Right cardiac atrium (tissue), 5 donors: ENCODE results near the gene SPTBN5. TPM values are rescaled to one million over a fixed set of nuclear protein-coding genes. Genes with fewer than 3 reads are reported as not detected.

Source experiments
- ATAC-seq, 2 donors: fragments of 200-7000 bp; cut with Tn5 transposase; one replicate each; pipeline versions ENCODE4 v1.8.0 to v1.9.1; 2020; ENCODE audit warnings: moderate library complexity in 2 of 2, mild to moderate bottlenecking in 1 of 2
- DNase-seq, 3 donors: peaks; one replicate each; pipeline ENCODE4 v3.0.0-alpha.2; 2020
- H3K27ac ChIP-seq: one replicate; pipeline ENCODE4 v1.5.1; 2013; ENCODE audit warnings: mild to moderate bottlenecking, low read length, control low read depth, moderate library complexity
- H3K27me3 ChIP-seq: one replicate; pipeline ENCODE4 v1.6.1; 2013; ENCODE audit not compliant: control insufficient read depth, insufficient read depth
- H3K4me1 ChIP-seq: one replicate; pipeline ENCODE4 v1.6.1; 2013; ENCODE audit warnings: low read length; ENCODE audit not compliant: control insufficient read depth, insufficient read depth
- H3K4me3 ChIP-seq: one replicate; pipeline ENCODE4 v1.5.1; 2013; ENCODE audit warnings: low read length, control low read depth
- H3K9me3 ChIP-seq: one replicate; pipeline ENCODE4 v1.6.1; 2013; ENCODE audit warnings: low read length; ENCODE audit not compliant: control insufficient read depth
- whole genome bisulfite sequencing: extraction: QIAGEN DNeasy Blood & Tissue Kit; methylation state at CpG from one replicate; pipeline ENCODE4 v1.1.7; 2013; 5-methylcytosine and 5-hydroxymethylcytosine counted together
- intact Hi-C, 4 donors: fragments of 100-400 bp; cut with DNase I; formaldehyde crosslinking; loops; one replicate each; pipeline versions ENCODE4 v1.11.0 to v1.14.0; 2022 to 2023
- polyA plus RNA-seq: library from polyadenylated mRNA; stranded (reverse); fragments of 200-250 nt; gene quantifications from one replicate; pipeline ENCODE4 v1.2.3, GENCODE V29; 2013
- total RNA-seq, 4 donors: library from RNA; stranded (reverse); fragmentation: NEBNext Ultra II Directional; extraction: Animal tissue kit (Norgen Biotek cat#: 25700); gene quantifications; one replicate each; pipeline ENCODE4 v1.2.1, GENCODE V29; 2021
- donor health status: healthy with polysubstance abuse.
- donor health status: DM: no; HTN: yes; CAD: no.
- donor health status: DM: no; HTN: no; CAD: no.
- donor health status: DM: no; HTN: yes; CAD: no; lungs with severe emphysema.
- donor health status: DM: yes; HTN: yes; CAD: no.

SPTBN5 gene
- total and polyA plus RNA-seq, 5 donors = 1.7 to 4.3 (median 3.6) TPM

DNA sequence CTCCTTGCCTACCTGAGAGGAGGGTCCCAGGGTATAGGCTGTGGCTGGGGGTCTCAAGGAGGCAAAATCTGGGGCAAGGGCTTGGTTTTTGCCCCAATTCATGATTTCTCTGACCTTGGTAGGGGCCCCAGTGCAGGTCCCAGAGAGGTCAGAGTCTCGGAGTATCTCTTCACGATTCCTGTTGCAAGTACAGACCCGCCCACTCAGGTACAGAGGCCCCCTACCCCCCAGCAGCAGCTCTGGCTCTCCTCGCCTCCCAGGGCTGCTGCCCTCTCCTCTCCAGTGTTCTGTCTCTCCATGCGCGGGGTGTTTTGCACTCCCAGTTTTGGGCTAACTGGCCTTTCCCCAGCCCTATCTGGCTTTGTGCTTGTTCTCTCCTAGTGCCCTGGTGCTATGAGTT, 71.4 kb downstream of the SPTBN5 start:
- H3K4me1 ChIP-seq = no peaks in the 10 kb centered on the region
- ATAC-seq (no peak), DNase-seq (peak in 1 of 3 donors; percentile 18)
- intact Hi-C loops = no loop called here
- H3K4me3 ChIP-seq = no peak overlapping the region
- H3K27ac ChIP-seq = no peak overlapping the region
- no peaks in the 10 kb centered on the region for H3K27me3 ChIP-seq
- WGBS = 91% methylated on average over 6 of the region's 6 CpGs
- no peaks in the 10 kb centered on the region for H3K9me3 ChIP-seq

DNA sequence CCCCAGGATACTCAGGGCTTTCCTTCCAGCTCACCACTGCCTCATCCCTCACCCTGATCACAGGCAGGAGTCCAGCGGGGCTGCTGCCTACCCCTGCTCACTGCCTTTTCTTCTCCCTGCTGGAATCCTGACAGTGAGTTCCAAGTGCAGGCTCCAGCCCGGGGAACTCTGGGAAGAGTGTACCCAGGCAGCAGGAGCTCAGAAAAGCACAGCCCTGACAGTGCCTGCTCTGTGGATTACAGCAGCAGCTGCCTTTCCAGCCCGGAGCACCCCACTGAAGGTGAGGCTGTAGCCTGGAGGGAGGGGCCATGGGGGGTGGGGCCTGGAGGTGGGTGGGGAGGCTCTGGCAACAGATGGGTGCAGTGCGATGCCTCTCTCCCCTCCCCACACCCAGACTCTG, 72.0 kb downstream of the SPTBN5 start:
- DNase-seq = no peak
- Histone ChIP-seq H3K4me1 (no peaks in the 10 kb centered on the region), H3K9me3 (no peaks in the 10 kb centered on the region), H3K27me3 (no peaks in the 10 kb centered on the region), H3K4me3 (no peak overlapping the region), H3K27ac (no peak overlapping the region)
- 82% methylated on average over 4 of the region's 4 CpGs for WGBS
- no peak for ATAC-seq
- intact Hi-C loops = no loop called here

DNA sequence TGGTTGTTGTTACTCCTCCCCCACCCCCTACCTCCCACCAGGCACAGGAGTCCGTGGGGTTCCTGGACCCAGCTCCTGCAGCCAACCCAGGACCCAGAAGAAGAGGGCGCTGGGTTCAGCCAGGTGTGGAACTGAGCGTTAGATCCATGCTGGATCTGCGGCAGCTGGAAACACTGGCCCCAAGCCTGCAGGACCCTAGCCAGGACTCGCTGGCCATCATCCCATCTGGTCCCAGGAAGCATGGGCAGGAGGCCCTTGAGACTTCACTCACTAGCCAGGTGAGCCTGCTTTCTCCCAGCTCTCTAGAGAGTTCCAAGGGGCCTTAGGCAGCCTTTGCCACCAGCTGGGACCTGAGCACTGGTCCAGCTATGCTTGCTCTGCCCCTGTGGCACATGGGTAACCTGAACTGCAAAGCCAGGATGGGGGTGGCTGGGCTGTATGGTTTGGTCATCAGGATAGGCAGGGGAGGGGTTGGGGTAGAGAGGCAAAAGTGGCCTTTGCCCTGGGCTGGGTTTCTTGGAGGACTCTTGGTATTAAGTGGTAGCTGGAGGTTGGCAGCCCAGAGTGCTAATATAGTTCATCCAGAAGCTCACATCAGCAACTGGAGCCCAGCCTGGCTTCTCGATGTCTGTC, 72.9 kb downstream of the SPTBN5 start:
- Histone ChIP-seq H3K27ac (no peak overlapping the region), H3K4me3 (no peak overlapping the region), H3K9me3 (no peaks in the 10 kb centered on the region), H3K27me3 (no peaks in the 10 kb centered on the region), H3K4me1 (no peaks in the 10 kb centered on the region)
- 88% methylated on average over 6 of the region's 6 CpGs for WGBS
- ATAC-seq = no peak
- intact Hi-C loops = no loop called here
- DNase-seq = no peak

DNA sequence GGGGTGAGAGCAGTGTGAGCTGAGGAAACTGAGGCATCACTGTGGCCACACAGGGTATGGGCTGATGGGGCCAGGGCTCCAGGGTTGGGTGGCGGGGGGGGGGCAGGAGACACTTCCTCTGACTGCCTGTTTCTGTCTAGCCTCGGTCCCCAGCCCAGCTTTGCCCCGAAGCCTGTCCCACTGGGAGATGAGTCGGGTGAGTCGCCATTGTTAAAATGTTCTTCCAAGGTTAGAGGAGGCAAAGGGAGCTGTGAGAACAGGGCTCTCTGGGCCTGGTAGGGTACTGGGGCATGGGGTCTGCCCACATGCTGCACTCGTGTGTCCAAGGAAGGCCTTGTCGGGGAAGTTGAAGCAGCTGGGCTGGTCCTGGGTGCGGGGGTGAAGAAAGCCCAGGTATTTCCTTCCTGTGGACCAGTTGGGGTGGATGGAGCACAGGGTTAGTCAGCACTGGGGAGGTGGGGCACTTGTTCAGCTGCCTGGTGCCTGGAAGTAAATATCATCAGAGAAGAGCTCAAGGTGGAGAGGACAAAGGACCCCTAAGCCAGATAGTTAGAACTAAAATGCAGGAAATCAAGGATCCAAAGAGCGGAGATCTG, 74.3 kb downstream of the SPTBN5 start:
- intact Hi-C loops = no loop called here
- H3K4me1 ChIP-seq = no peaks in the 10 kb centered on the region
- 90% methylated on average over 9 of the region's 9 CpGs for WGBS
- no peaks in the 10 kb centered on the region for H3K27me3 ChIP-seq
- no peak overlapping the region for H3K27ac ChIP-seq
- ATAC-seq = no peak
- no peaks in the 10 kb centered on the region for H3K9me3 ChIP-seq
- DNase-seq = no peak
- H3K4me3 ChIP-seq = no peak overlapping the region

DNA sequence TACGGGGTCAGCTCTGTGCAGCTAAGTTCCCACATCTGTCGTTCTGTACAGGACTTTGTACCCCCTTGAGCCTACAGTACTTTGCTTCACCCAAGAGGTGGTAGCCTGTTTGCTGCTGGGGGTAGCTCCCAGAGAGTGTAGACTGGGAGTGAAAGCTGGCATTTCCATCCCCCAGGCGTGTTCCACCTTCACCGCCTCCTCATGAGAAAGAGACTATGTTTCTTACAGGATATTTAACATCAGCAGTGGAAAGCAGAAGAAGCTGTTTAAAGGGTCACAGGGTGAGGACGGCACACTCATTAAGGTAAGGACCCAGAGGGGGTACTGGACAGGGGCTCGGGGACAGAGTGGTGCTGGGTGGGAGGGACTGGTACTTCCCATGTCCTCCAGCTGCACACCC, 76.1 kb downstream of the SPTBN5 start:
- intact Hi-C loops = no loop called here
- H3K9me3 ChIP-seq = no peaks in the 10 kb centered on the region
- no peaks in the 10 kb centered on the region for H3K27me3 ChIP-seq
- no peak overlapping the region for H3K27ac ChIP-seq
- no peak overlapping the region for H3K4me3 ChIP-seq
- ATAC-seq (no peak), DNase-seq (no peak)
- H3K4me1 ChIP-seq = no peaks in the 10 kb centered on the region
- 91% methylated on average over 6 of the region's 6 CpGs for WGBS

DNA sequence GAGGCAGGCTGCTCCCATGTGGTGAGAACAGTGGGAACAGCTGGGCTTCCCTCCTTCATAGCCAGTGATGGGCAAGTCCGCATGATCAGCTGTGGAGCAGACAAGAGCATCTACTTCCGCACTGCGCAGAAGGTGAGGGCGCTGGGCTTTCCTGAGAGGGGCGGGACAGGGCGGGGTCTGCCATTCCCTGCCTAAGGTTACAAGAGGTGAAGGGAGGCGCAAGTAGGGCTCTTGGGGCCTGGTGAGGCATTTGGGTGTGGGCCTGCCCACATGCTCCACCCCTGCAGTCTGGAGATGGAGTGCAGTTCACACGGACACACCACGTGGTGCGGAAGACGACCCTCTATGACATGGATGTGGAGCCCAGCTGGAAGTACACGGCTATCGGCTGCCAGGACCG, 76.5 kb downstream of the SPTBN5 start:
- no peaks in the 10 kb centered on the region for H3K4me1 ChIP-seq
- no peak for ATAC-seq
- H3K9me3 ChIP-seq = no peaks in the 10 kb centered on the region
- H3K27me3 ChIP-seq = no peaks in the 10 kb centered on the region
- peak in 1 of 3 donors; percentile 37 for DNase-seq
- no peak overlapping the region for H3K27ac ChIP-seq
- H3K4me3 ChIP-seq = no peak overlapping the region
- 90% methylated on average over 14 of the region's 14 CpGs for WGBS
- intact Hi-C loops = no loop called here

DNA sequence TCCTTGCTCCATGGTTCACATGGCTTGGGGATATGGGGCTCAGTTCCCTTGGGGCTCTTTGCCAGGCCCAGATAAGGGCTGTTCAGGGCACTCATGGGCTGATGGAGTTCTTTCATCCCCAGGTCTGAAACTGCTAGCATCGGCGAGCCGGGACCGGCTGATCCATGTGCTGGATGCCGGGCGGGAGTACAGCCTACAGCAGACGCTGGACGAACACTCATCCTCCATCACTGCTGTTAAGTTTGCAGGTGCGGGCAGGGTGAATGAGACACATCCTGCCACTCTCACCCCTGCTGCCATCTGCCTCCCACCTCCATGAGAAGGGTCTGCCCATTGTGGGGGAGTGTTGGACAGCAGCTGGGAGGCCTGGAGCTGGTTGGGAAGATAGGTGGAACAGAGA, 77.1 kb downstream of the SPTBN5 start:
- WGBS = 91% methylated on average over 9 of the region's 9 CpGs
- peak in 1 of 3 donors; percentile 22 for DNase-seq
- no peaks in the 10 kb centered on the region for H3K4me1 ChIP-seq
- H3K27ac ChIP-seq = no peak overlapping the region
- no peaks in the 10 kb centered on the region for H3K27me3 ChIP-seq
- no peak for ATAC-seq
- no peak overlapping the region for H3K4me3 ChIP-seq
- intact Hi-C loops = no loop called here
- H3K9me3 ChIP-seq = no peaks in the 10 kb centered on the region

DNA sequence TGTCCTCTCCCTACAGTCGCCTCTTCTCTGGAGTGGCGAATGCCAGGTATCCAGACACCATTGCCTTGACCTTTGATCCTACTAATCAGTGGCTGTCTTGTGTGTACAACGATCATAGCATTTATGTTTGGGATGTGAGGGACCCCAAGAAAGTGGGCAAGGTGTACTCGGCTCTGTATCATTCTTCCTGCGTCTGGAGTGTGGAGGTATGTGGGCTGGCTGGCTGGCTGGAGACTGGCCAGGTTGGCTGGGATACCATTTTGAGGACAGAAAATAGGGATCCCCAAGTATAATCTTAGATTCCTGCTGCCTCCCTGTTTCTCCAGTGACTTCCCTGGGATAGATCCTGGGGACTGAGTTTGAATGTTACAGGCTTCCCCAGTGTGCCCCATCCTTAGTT, 79.3 kb downstream of the SPTBN5 start:
- ATAC-seq (no peak), DNase-seq (no peak)
- no peaks in the 10 kb centered on the region for H3K9me3 ChIP-seq
- H3K27me3 ChIP-seq = no peaks in the 10 kb centered on the region
- H3K27ac ChIP-seq = no peak overlapping the region
- no peak overlapping the region for H3K4me3 ChIP-seq
- intact Hi-C loops = loop anchor here in 3 of 4 donors (2.0 to 5.0 kb wide), 2 partner anchors 42 kb away; partner anchors contain the start of gene MAPKBP1 (in 2 of the 3)
- H3K4me1 ChIP-seq = no peaks in the 10 kb centered on the region
- WGBS = 80% methylated on average over 5 of the region's 5 CpGs

DNA sequence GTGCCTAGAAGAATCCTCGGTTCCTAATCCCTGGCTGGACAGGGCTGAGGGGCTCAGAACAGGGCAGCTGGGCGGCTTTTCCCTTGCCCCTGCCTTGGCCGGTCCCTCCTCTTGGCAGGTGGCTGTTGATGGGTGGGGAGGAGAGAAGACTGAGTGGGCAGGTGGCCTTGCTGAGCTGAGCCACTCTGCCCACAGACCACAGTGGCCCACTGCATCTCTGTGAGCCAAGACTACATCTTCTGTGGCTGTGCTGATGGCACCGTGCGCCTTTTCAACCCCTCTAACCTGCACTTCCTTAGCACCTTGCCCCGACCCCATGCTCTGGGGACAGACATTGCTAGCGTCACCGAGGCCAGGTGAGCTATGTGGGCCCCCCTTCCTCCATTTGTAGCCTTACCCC, 80.4 kb downstream of the SPTBN5 start:
- intact Hi-C loops = loop anchor here in 2 of 4 donors (5.0 kb wide), 1 partner anchor 41 kb away; the partner anchor contains the start of gene MAPKBP1 (in 2 of the 2)
- DNase-seq (no peak), ATAC-seq (no peak)
- no peaks in the 10 kb centered on the region for H3K27me3 ChIP-seq
- WGBS = 88% methylated on average over 8 of the region's 8 CpGs
- no peak overlapping the region for H3K27ac ChIP-seq
- no peaks in the 10 kb centered on the region for H3K4me1 ChIP-seq
- no peak overlapping the region for H3K4me3 ChIP-seq
- no peaks in the 10 kb centered on the region for H3K9me3 ChIP-seq

DNA sequence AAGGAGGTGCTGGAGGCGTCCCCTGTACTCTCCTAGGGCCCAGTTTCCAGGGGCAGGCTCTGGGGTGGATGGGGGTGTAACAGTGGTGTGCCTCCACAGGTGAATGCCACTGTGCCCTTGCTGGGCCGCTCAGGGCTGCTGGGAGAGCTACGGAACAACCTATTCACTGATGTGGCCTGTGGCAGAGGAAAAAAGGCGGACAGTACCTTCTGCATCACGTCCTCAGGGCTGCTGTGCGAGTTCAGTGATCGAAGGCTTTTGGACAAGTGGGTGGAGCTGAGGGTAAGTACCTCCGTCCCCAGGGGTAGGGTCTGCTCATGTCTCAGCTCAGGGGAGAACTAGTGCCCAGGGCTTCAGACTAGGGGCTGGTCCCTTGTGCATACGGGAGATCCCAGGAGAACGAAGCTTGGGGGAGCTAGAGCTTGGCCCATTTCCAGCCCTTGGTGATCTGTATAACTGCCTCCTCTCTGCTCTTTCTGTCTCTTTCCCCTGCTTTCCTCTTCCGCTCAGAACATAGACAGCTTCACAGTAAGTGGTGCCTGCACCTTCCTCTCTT, 81.0 kb downstream of the SPTBN5 start:
- Histone ChIP-seq H3K4me1 (no peaks in the 10 kb centered on the region), H3K27me3 (no peaks in the 10 kb centered on the region), H3K4me3 (no peak overlapping the region), H3K9me3 (no peaks in the 10 kb centered on the region), H3K27ac (no peak overlapping the region)
- intact Hi-C loops = loop anchor here in 2 of 4 donors (5.0 kb wide), 1 partner anchor 41 kb away; the partner anchor contains the start of gene MAPKBP1 (in 2 of the 2)
- 91% methylated on average over 11 of the region's 11 CpGs for WGBS
- DNase-seq = no peak
- ATAC-seq = no peak

DNA sequence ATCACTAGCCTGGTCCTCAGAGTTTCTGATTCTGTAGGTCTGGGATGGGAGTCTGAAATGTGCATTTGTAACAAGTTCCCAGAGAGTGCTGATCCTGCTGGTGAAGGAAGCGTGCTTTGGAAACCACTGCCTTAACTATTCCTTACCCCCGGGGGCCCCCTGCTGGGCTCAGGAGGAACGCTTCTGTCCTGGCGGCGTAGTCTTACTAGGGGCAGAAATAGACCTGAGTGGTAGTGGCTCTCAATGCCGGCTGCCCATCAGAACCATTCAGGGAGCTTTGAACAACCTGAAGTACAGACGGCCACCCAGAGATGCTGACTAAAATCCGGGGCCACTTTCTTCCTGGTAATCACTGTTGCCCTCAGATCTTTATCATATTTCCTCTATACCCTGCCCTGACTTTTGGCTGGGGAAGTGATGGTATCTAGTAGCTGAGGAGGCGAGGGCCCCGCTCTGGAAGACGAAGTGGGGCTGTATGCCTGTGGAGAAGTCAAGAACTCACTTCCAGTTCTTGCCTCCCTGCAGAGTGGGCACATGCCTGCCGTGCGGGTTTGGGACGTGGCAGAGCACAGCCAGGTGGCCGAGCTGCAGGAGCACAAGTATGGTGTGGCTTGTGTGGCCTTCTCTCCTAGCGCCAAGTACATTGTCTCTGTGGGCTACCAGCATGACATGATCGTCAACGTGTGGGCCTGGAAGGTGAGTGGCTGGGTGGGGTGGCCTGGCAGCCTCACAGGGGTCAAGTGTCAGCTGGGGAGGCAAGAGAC, 82.2 kb downstream of the SPTBN5 start:
- peaks cover 1% of the 10 kb centered on the region for H3K4me1 ChIP-seq
- no peak overlapping the region for H3K27ac ChIP-seq
- ATAC-seq (peak; percentile 89 to 91), DNase-seq (peak; percentile 84 to 93 (median 92))
- H3K9me3 ChIP-seq = no peaks in the 10 kb centered on the region
- no peak overlapping the region for H3K4me3 ChIP-seq
- intact Hi-C loops = loop anchor here in 3 of 4 donors (2.0 to 5.0 kb wide), 2 partner anchors 37 to 39 kb away; partner anchors contain the start of gene MAPKBP1 (in 3 of the 3)
- no peaks in the 10 kb centered on the region for H3K27me3 ChIP-seq
- whole genome bisulfite sequencing = 49% methylated on average over 18 of the region's 18 CpGs
